ENCODE measurements around the gene ZNF281. TPM values are rescaled to one million over a fixed set of nuclear protein-coding genes. Genes with fewer than 3 reads are reported as not detected.
A peak's percentile ranks its signal among the peaks of the same experiment; 100 is the strongest.

ZNF281 gene
- total RNA-seq, 1 experiment from 2014 or later, result 32.0 TPM

DNA sequence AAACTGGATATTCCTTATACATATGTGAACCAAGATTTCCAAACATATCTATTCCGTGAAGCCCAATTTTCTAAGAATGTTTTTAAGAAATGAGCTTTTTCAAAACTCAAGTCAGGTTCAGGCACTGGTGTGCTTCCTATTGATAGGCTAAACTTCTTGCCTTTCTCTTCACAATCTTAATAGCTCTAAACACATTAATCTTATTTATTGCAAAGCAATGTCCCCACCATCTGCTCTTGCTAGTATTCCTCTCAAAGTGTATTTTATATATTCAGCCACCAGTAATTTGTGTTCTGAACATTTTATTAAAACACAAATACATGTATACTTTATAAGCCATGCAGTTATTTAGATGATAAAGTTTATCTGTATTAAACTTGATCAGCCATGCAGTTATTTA is 11.5 kb downstream of the ZNF281 start:
- H3K9me3 ChIP-seq (replicated peaks), result no peaks in the 10 kb centered on the region

DNA sequence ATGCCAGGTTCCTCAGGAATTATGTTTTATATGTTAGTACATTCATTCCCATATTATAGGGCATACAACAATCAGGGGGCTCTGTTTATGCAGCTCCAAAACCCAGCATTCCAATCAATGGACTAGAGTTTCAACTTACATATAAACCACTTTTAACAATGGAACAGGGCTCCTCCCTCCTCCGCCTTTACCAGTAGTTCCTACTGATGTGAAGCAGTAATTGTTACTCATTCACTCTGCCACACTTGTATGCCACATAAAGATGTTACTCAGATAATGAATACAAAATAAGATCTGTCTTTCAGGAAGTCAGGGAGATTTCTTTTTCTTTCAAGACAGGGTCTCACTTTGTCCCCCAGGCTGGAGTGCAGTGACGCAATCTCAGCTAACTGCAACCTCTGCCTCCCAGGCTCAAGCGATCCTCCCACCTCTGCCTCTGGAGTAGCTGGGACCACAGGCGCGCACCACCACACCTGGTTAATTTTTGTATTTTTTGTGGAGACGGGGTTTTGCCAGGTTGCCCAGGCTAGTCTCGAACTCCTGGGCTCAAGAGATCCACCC is 17.1 kb downstream of the ZNF281 start:
- Histone ChIP-seq H3K27me3 (replicated peaks) (no peaks in the 10 kb centered on the region), H3K4me3 (no peak overlapping the region), H3K27ac (no peak overlapping the region), H3K36me3 (no peaks in the 10 kb centered on the region), H3K4me1 (replicated peaks) (peaks cover 44% of the 10 kb centered on the region), H3K9me3 (replicated peaks) (no peaks in the 10 kb centered on the region; the same call in 1 of the 2 replicates)
- DNase-seq (ENCODE audit: low read depth in 1 of 2, low spot score in 2 of 2), result no peak

More for the DNA sequence above, 11.5 kb downstream of the ZNF281 start:
- Histone ChIP-seq H3K27me3 (replicated peaks) (no peaks in the 10 kb centered on the region), H3K4me3 (no peak overlapping the region), H3K4me1 (replicated peaks) (peaks cover 9% of the 10 kb centered on the region), H3K36me3 (peaks cover 23% of the 10 kb centered on the region), H3K27ac (no peak overlapping the region)
- DNase-seq (ENCODE audit: low read depth in 1 of 2, low spot score in 2 of 2), result no peak

DNA sequence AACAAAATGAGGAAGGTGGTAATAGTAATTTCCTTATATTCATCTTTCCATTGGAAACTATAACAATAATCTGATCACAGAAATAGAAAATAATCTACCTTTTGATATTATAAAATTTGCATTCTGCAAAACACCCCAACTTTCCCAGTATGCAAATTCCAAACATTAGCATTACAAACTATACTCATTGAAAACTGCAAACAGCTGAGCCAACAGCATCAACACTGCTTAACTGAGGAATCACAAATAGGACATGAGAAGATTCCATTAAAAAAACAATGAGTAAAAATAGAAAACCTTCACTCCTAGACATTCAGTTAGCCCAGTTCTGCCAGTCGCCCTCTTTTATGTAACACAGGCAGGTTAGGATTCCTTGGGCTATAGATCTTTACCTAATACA is 18.1 kb downstream of the ZNF281 start:
- H3K9me3 ChIP-seq (replicated peaks), result no peaks in the 10 kb centered on the region; the same call in 1 of the 2 replicates
- no peaks in the 10 kb centered on the region for H3K27me3 ChIP-seq (replicated peaks)
- H3K4me1 ChIP-seq (replicated peaks), result peaks cover 45% of the 10 kb centered on the region
- H3K36me3 ChIP-seq, result no peaks in the 10 kb centered on the region
- no peak for DNase-seq (ENCODE audit: low read depth in 1 of 2, low spot score in 2 of 2)
- H3K4me3 ChIP-seq, result no peak overlapping the region
- no peak overlapping the region for H3K27ac ChIP-seq

DNA sequence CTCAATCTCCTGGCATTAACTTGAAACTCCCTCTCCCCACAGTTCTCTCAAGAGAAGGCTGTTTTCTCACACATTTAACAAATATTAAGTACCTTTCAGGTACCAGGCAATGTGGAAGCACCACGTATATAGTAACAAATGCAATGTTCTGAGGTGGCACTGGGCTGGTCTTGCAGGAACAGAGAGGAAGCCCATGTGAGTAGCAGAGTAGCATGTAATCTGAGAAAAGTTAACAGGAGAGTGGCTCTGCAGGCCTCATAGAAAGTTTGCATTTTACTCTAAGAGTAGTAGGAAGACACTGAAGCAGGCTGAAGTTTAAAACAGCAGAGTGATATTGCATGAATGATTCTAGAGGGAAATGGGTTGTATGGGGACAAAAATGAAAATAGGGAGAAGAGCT is 21.0 kb downstream of the ZNF281 start:
- Histone ChIP-seq H3K9me3 (replicated peaks) (no peaks in the 10 kb centered on the region; the same call in 1 of the 2 replicates), H3K27me3 (replicated peaks) (no peaks in the 10 kb centered on the region), H3K4me1 (replicated peaks) (peaks cover 49% of the 10 kb centered on the region), H3K27ac (peak overlapping the region; percentile 88), H3K4me3 (no peak overlapping the region), H3K36me3 (no peaks in the 10 kb centered on the region)
- DNase-seq (ENCODE audit: low read depth in 1 of 2, low spot score in 2 of 2), result no peak

DNA sequence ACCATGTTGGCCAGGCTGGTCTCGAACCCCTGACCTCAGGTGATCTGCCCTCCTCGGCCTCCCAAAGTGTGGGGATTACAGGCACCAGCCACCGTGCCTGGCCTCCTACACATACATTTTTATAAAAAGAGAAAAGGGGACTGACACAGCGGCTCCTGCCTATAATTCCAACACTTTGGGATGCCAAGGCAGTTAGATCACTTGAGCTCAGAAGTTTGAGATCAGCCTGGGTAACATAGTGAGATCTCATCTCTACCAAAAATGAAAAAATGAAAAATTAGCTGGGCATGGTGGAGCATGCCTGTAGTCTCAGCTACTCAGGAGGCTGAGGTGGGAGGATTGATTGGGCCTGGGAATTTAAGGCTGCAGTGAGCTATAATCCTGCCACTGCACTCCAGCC is 23.4 kb downstream of the ZNF281 start:
- DNase-seq (ENCODE audit: low read depth in 1 of 2, low spot score in 2 of 2), result no peak
- Histone ChIP-seq H3K9me3 (replicated peaks) (no peaks in the 10 kb centered on the region; the same call in 1 of the 2 replicates), H3K4me1 (replicated peaks) (peaks cover 38% of the 10 kb centered on the region), H3K27me3 (replicated peaks) (no peaks in the 10 kb centered on the region), H3K4me3 (no peak overlapping the region), H3K36me3 (no peaks in the 10 kb centered on the region), H3K27ac (no peak overlapping the region)

DNA sequence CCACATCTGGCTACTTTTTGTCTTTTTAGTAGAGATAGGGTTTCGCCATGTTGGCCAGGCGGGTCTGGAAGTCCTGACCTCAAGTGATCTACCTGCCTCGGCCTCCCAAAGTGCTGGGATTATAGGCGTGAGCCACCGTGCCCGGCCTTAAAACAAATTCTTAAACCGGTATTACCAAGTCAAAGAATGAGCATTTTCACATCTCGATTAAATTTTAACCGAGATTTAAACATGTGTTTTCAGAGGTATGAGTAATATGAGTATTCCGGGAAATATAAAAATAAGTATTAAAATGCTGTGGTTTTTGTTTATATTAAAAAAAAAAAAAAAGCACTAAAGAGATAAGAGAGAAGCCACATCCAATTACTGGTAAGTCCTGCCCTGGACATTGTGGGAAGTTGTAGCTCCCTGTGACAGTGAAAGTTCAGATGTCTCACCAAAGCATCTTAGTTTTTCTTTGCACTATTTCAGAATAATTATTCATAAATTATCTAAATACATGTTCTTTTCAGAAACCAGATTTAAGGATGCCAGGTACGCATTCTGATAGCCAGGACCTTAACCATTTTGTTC is 24.9 kb downstream of the ZNF281 start:
- H3K27me3 ChIP-seq (replicated peaks), result no peaks in the 10 kb centered on the region
- no peaks in the 10 kb centered on the region; the same call in 1 of the 2 replicates for H3K9me3 ChIP-seq (replicated peaks)
- no peaks in the 10 kb centered on the region for H3K36me3 ChIP-seq
- H3K4me3 ChIP-seq, result no peak overlapping the region
- DNase-seq (ENCODE audit: low read depth in 1 of 2, low spot score in 2 of 2), result no peak
- H3K4me1 ChIP-seq (replicated peaks), result peaks cover 40% of the 10 kb centered on the region
- no peak overlapping the region for H3K27ac ChIP-seq

DNA sequence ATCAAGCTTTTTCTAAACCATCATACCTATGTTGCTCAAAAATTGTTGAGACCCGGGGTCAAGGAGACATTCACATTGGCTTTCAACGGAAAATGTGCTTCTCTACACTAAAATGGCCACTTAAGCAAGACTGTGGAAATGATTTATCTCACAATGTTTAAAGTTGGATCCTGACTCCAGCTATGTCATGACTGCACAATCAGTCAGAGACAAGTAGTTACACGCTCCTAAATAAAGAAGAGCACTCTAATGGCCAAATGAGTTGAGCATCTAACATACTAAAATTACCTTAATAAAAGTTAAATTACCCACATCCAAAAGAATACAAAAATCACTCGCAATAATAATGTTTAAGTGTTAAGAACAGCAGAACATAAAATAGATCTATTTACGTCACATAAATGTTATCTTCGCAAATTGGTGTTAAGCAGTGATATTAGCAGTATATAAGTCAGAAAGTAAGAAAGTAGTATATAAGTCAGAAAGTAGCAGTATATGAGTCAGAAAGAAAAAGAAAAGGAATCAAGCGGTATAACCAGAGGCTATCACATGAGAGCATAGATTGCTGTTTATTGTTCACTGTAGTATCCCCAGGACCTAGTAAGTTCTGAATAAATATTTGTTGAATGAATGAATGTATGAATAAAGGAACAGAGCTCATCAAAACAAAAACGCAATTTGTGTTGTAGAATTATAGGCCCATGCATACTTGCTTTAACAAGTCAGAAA is 28.4 kb downstream of the ZNF281 start:
- DNase-seq (ENCODE audit: low read depth in 1 of 2, low spot score in 2 of 2), result no peak

DNA sequence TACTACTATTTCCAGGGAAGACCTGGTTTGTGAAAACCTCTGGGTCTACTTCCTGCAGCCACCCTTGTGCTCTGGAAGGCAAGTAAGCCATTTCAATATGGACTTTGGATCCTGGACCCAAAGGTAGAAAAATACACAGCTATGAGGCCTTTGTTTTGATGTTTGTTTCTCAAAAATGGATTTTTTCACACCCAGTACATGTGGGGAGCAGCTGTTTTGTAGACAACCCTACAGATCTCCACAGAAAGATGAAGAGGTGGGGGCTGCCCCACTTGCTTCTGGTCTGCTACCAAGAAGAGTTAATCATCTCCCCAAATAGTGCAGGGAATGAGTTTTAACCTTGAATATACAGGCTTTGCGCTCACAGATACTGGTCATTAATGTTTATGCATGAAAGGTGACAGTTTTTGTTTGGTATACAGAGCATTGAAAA is 29.2 kb downstream of the ZNF281 start:
- DNase-seq (ENCODE audit: low read depth in 1 of 2, low spot score in 2 of 2), result no peak
- no peak overlapping the region for H3K4me3 ChIP-seq
- H3K27ac ChIP-seq, result no peak overlapping the region

More for the DNA sequence above, 28.4 kb downstream of the ZNF281 start:
- H3K4me1 ChIP-seq (replicated peaks), result peaks cover 29% of the 10 kb centered on the region
- H3K4me3 ChIP-seq, result no peak overlapping the region
- no peaks in the 10 kb centered on the region for H3K36me3 ChIP-seq
- 0 out of 2 replicates have a peak, but pooled peaks cover 2% of the 10 kb centered on the region for H3K9me3 ChIP-seq (replicated peaks)
- no peak overlapping the region for H3K27ac ChIP-seq
- H3K27me3 ChIP-seq (replicated peaks), result no peaks in the 10 kb centered on the region

DNA sequence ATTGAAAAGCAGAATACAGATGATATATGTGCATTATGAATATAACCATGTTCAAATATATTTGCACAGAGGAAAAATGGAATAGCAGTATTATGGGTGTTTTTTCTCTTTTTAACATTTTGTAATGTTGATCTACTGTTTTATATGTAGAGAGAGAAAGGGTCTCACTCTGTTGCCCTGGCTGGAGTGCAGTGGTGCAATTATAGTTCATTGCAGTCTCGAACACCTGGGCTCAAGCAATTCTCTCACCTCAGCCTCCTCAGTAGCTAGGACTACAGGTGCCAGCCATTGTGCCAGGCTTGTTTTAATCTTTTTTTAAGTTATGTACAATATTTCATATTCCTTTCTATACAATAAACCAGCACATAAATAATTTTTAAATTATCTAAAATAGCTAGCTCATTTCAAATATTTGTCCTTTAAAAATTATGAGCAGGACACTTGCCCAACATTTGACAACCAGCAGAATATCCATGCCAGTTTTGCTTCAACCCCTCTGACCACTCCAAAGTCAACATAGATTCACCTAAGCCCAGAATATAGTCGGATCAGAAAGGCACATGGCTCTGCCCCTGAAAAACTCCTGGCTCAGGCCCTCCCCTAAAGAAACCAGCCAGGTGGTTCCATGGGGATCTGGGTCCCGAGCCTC is 29.8 kb downstream of the ZNF281 start:
- H3K36me3 ChIP-seq, result no peaks in the 10 kb centered on the region
- no peak overlapping the region for H3K4me3 ChIP-seq
- no peaks in the 10 kb centered on the region for H3K27me3 ChIP-seq (replicated peaks)
- H3K4me1 ChIP-seq (replicated peaks), result peaks cover 27% of the 10 kb centered on the region
- 0 out of 2 replicates have a peak, but pooled peaks cover 2% of the 10 kb centered on the region for H3K9me3 ChIP-seq (replicated peaks)
- DNase-seq (ENCODE audit: low read depth in 1 of 2, low spot score in 2 of 2), result no peak
- peak overlapping the region; percentile 52; the same call in 1 of the 2 replicates for H3K27ac ChIP-seq

More for the DNA sequence above, 29.2 kb downstream of the ZNF281 start:
- H3K27me3 ChIP-seq (replicated peaks), result no peaks in the 10 kb centered on the region
- H3K4me1 ChIP-seq (replicated peaks), result peaks cover 25% of the 10 kb centered on the region
- H3K36me3 ChIP-seq, result no peaks in the 10 kb centered on the region
- 0 out of 2 replicates have a peak, but pooled peaks cover 2% of the 10 kb centered on the region for H3K9me3 ChIP-seq (replicated peaks)

DNA sequence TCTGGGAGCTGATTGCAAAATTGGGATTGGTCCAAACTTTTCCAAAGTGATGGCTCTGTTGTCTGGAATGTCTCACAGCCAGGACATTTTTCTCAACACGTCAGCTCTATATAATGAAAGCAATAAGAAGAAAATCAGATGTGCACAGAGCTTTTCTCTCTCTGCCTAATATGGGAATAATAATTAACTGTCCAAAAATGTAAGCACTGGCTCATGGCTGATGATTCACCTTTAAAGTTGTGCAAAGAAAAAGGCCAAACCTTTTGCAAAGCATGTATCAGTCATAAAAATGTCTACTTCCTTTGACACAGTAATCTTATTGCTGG is 30.4 kb downstream of the ZNF281 start:
- Histone ChIP-seq H3K9me3 (replicated peaks) (0 out of 2 replicates have a peak, but pooled peaks cover 2% of the 10 kb centered on the region), H3K27ac (peak overlapping the region; percentile 52), H3K27me3 (replicated peaks) (no peaks in the 10 kb centered on the region), H3K36me3 (no peaks in the 10 kb centered on the region), H3K4me3 (no peak overlapping the region), H3K4me1 (replicated peaks) (peaks cover 34% of the 10 kb centered on the region)
- DNase-seq (ENCODE audit: low read depth in 1 of 2, low spot score in 2 of 2), result peak in 1 of 2 experiments; percentile 64

DNA sequence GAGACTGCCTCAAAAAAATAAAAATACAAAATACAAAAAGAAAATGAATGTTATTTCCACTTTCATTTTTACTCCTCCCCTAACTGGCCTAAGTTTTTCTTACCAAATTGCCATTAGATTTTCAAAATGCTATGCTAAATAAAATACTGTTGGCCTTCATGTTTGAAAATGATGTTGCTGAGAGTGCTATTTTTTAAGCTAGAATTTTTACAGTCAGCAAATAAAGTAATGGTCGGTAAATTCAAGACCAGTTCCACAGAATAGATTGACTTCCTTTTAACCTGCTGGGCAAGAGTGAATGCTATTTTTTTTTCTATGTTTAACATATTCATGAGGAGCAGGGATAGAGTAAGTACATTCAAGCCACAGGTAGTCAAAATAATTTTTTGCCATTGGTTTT is 31.7 kb downstream of the ZNF281 start:
- 0 out of 2 replicates have a peak, but pooled peaks cover 2% of the 10 kb centered on the region for H3K9me3 ChIP-seq (replicated peaks)
- H3K4me3 ChIP-seq, result no peak overlapping the region
- H3K27me3 ChIP-seq (replicated peaks), result no peaks in the 10 kb centered on the region
- peaks cover 47% of the 10 kb centered on the region for H3K4me1 ChIP-seq (replicated peaks)
- H3K27ac ChIP-seq, result no peak overlapping the region
- DNase-seq (ENCODE audit: low read depth in 1 of 2, low spot score in 2 of 2), result no peak
- H3K36me3 ChIP-seq, result no peaks in the 10 kb centered on the region

DNA sequence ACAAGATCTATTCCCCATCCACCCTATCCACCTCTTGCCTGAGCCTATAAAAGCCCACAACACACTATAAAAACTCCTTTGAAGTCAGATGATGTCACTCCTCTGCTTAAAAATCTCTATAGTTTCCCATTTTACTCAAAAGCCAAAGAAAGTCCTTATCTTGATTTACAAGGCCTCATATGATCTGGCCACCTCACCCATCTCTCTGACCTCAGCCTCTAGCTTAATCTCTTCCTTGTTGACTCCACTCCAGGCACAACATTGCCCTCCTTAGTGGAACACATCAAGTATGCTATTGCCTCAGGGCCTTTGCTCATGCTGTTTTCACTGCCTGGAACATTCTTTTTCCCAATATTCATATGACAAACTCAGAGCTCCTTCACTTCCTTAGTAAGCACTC is 33.3 kb downstream of the ZNF281 start:
- peaks cover 60% of the 10 kb centered on the region for H3K4me1 ChIP-seq (replicated peaks)
- H3K27ac ChIP-seq, result no peak overlapping the region
- 0 out of 2 replicates have a peak, but pooled peaks cover 2% of the 10 kb centered on the region for H3K9me3 ChIP-seq (replicated peaks)
- H3K36me3 ChIP-seq, result no peaks in the 10 kb centered on the region
- no peaks in the 10 kb centered on the region for H3K27me3 ChIP-seq (replicated peaks)
- no peak for DNase-seq (ENCODE audit: low read depth in 1 of 2, low spot score in 2 of 2)
- no peak overlapping the region for H3K4me3 ChIP-seq

DNA sequence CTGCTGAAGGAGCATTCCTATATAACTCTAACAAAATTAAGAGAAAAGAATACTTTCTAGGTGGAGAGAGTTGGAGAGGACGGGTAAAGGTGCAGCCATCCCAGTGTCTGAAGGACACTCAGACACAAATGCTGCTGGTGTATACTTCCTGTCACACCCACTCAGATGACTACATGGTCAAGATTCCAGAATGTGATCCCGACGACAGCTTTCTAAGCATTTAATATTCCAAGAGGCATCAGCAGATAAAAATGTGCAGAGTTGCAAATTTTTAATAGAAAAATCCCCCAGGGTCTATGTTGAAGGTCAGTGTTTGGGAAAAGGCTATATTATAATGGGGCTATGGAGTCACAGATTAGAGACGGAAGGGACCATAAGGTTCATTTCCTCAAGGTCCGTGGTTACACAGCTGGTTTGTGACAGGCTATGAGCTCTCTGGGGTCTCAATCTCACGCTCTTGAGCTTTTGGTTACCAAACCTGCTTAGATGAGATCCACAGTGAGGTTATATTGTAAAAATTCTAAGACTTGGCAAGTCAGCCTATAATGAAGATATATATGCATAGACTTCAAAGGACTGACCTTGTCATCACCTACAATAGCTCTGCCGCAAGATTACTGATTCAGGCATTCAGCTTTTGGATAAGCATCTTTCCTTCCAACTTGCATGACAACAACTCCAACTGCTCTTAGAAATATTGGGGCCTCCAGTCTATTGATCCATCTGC is 35.1 kb downstream of the ZNF281 start:
- H3K27me3 ChIP-seq (replicated peaks), result no peaks in the 10 kb centered on the region
- H3K36me3 ChIP-seq, result no peaks in the 10 kb centered on the region
- peaks cover 51% of the 10 kb centered on the region for H3K4me1 ChIP-seq (replicated peaks)
- H3K9me3 ChIP-seq (replicated peaks), result 0 out of 2 replicates have a peak, but pooled peaks cover 2% of the 10 kb centered on the region
- peak overlapping the region; percentile 53 for H3K27ac ChIP-seq
- no peak overlapping the region for H3K4me3 ChIP-seq
- DNase-seq (ENCODE audit: low read depth in 1 of 2, low spot score in 2 of 2), result no peak

Measured in SJSA1 (cell line).